Lower leg skin (tissue), 4 donors: ENCODE results near the gene MRPL41. TPM values are rescaled to one million over a fixed set of nuclear protein-coding genes. Genes with fewer than 3 reads are reported as not detected.

Source experiments
- DNase-seq, 2 donors: peaks; one replicate each; pipeline ENCODE4 v3.0.0-alpha.2; 2019; ENCODE audit warnings: low spot score in 2 of 2
- H3K4me3 ChIP-seq: fragments of 200-600 bp; sonication (generic); 2 replicates; pipeline ENCODE4 v1.5.1; 2017; ENCODE audit warnings: mild to moderate bottlenecking, low read depth; ENCODE audit not compliant: poor library complexity, severe bottlenecking
- CTCF ChIP-seq, 3 donors: fragments of 450-650 bp; IDR thresholded peaks; one replicate each; pipeline ENCODE4 v1.5.1; 2016; ENCODE audit warnings: antibody characterized with exemption in 3 of 3, mild to moderate bottlenecking in 3 of 3, moderate library complexity in 2 of 3
- POLR2A ChIP-seq, 2 donors: fragments of 450-650 bp; IDR thresholded peaks; one replicate each; pipeline ENCODE4 v1.6.1; 2016 to 2017; ENCODE audit warnings: antibody characterized with exemption in 2 of 2, mild to moderate bottlenecking in 1 of 2, moderate library complexity in 1 of 2
- WGBS, 2 donors: methylation state at CpG; one replicate each; pipeline ENCODE4 v1.1.5; 2018; 5-methylcytosine and 5-hydroxymethylcytosine counted together
- intact Hi-C: fragments of 100-400 bp; cut with DNase I; formaldehyde crosslinking; loops from one replicate; pipeline ENCODE4 v1.15.0; 2023; ENCODE audit warnings: low total_unique reads
- total RNA-seq, 4 donors: library from RNA; depleted of rRNA; stranded (reverse); fragments of >200 nt; gene quantifications; one replicate each; pipeline ENCODE4 v1.1.0, GENCODE V29; 2016

Gene MRPL41
- total RNA-seq, 4 donors from 2014 or later = 54.6 to 61.8 (median 58.5) TPM

- intact Hi-C loops = no loop called here
- H3K4me3 ChIP-seq = no peak overlapping the region
- WGBS, 2 donors = 95 to 96% methylated on average over 11 to 14 of the region's 14 CpGs
- TF ChIP-seq POLR2A (IDR thresholded peaks at IDR 0.05) = no peak
- no peak for TF ChIP-seq CTCF (IDR thresholded peaks at IDR 0.05)
- DNase-seq = no peak
These were observed 35.2 kb downstream of the MRPL41 start for GRCh38 chr9:137586854-137587253.

GRCh38 chr9:137588311-137588710, 36.6 kb downstream of the MRPL41 start:
- intact Hi-C loops = no loop called here
- WGBS, 2 donors = 84 to 88% methylated on average over 11 to 13 of the region's 13 CpGs
- DNase-seq = no peak
- no peak overlapping the region for H3K4me3 ChIP-seq
- TF ChIP-seq CTCF (IDR thresholded peaks at IDR 0.05) (no peak), POLR2A (IDR thresholded peaks at IDR 0.05) (no peak)

- intact Hi-C loops = no loop called here
- no peak for TF ChIP-seq CTCF (IDR thresholded peaks at IDR 0.05)
- TF ChIP-seq POLR2A (IDR thresholded peaks at IDR 0.05) = no peak
- DNase-seq = no peak
- WGBS, 2 donors = 64 to 70% methylated on average over 6 of the region's 6 CpGs
- no peak overlapping the region for H3K4me3 ChIP-seq
These were observed 37.2 kb downstream of the MRPL41 start for GRCh38 chr9:137588891-137589290.

- peak overlapping the region; percentile 50 for H3K4me3 ChIP-seq
- WGBS, 2 donors = 7 to 11% methylated on average over 18 to 34 of the region's 58 CpGs
- intact Hi-C loops = no loop called here
- DNase-seq = no peak
- TF ChIP-seq CTCF (IDR thresholded peaks at IDR 0.05) (no peak), POLR2A (IDR thresholded peaks at IDR 0.05) (no peak)
These were observed 37.9 kb downstream of the MRPL41 start for GRCh38 chr9:137589441-137590122.

- 0% methylated on average over 18 of the region's 61 CpGs; no CpG with 5 or more reads in 1 of the 2 donors for WGBS, 2 donors
- H3K4me3 ChIP-seq = peak overlapping the region; percentile 50
- intact Hi-C loops = no loop called here
- no peak for DNase-seq
- TF ChIP-seq POLR2A (IDR thresholded peaks at IDR 0.05) = no peak
- no peak for TF ChIP-seq CTCF (IDR thresholded peaks at IDR 0.05)
These were observed 38.4 kb downstream of the MRPL41 start for GRCh38 chr9:137590123-137590468.
